Measurements from ENCODE around the gene SRSF3. TPM values are rescaled to one million over a fixed set of nuclear protein-coding genes. Genes with fewer than 3 reads are reported as not detected.
"Not testable (repeated sequence)": the region's sequence is repeated elsewhere in the genome, so short reads cannot be mapped to it uniquely, and the experiment has no call there.

Gene SRSF3
- total and polyA plus RNA-seq, 5 donors: 137 to 185 (median 146) TPM

DNA sequence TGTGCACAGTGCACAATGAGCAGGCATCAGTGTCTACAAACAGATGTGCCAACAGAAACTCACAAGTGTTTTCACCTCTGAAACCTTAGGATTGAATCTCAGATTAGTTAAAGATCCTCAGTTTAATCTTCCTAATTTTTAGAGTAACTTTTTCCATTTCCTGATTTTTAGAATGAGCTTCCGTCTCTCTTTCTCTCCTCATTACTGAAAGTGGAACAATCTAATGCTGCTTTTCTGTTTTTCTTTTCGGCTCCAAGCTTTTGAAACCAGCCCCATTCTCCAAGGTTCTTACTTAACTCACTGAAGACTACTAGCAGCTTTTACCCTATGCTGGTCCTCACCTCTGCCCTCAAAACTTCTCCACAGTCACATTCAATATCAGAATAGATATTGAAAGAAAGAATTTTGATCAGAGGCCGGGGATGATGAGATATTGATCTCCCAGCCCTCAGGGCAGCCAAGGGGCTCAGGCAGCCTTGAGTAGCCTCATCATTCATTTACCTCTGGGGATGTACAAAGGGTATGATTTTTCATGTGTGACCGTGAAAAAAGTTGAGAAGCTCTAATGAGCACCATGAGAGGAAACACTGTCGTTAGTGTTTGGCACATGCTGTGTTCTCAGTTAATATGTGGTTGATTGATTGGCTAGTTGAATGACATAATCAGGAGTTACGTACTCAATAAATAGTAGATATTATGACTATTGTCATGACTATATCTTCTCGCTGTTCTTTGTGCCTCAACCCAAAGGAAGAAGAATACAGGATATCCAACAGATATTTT, 35.0 kb upstream of the SRSF3 start:
- Histone ChIP-seq H3K4me3 (ENCODE audit: low read length) (no peak overlapping the region), H3K9me3 (ENCODE audit: control insufficient read depth, low read length) (no peaks in the 10 kb centered on the region), H3K27ac (ENCODE audit: low read length) (no peak overlapping the region), H3K27me3 (ENCODE audit: control insufficient read depth, insufficient read depth) (no peaks in the 10 kb centered on the region), H3K4me1 (ENCODE audit: control insufficient read depth, insufficient read depth, low read length) (no peaks in the 10 kb centered on the region)
- WGBS: 75% methylated on average over 7 of the region's 7 CpGs
- intact Hi-C loops (cut with DNase I): no loop called here
- ATAC-seq (no peak), DNase-seq (no peak)

- no peaks in the 10 kb centered on the region for H3K27me3 ChIP-seq (ENCODE audit: control insufficient read depth, insufficient read depth)
- no peak overlapping the region for H3K27ac ChIP-seq (ENCODE audit: low read length)
- WGBS: 89% methylated on average over 4 of the region's 4 CpGs
- intact Hi-C loops (cut with DNase I): no loop called here
- no peaks in the 10 kb centered on the region for H3K9me3 ChIP-seq (ENCODE audit: control insufficient read depth, low read length)
- DNase-seq (no peak), ATAC-seq (no peak)
- H3K4me3 ChIP-seq (ENCODE audit: low read length): no peak overlapping the region
- no peaks in the 10 kb centered on the region for H3K4me1 ChIP-seq (ENCODE audit: control insufficient read depth, insufficient read depth, low read length)
Observed at GRCh38 chr6:36560822-36561221, 33.3 kb upstream of the SRSF3 start.

GRCh38 chr6:36563237-36563927, 30.8 kb upstream of the SRSF3 start:
- intact Hi-C loops (cut with DNase I): no loop called here
- DNase-seq: no peak

GRCh38 chr6:36563928-36564284, 30.3 kb upstream of the SRSF3 start:
- no peaks in the 10 kb centered on the region for H3K4me1 ChIP-seq (ENCODE audit: control insufficient read depth, insufficient read depth, low read length)
- no peaks in the 10 kb centered on the region for H3K9me3 ChIP-seq (ENCODE audit: control insufficient read depth, low read length)
- no peak overlapping the region for H3K27ac ChIP-seq (ENCODE audit: low read length)
- 87% methylated on average over 4 of the region's 4 CpGs for WGBS
- no peak for ATAC-seq
- intact Hi-C loops (cut with DNase I): no loop called here
- no peak for DNase-seq
- no peaks in the 10 kb centered on the region for H3K27me3 ChIP-seq (ENCODE audit: control insufficient read depth, insufficient read depth)
- no peak overlapping the region for H3K4me3 ChIP-seq (ENCODE audit: low read length)

More at GRCh38 chr6:36563237-36563927, 30.8 kb upstream of the SRSF3 start:
- no peak for ATAC-seq
- no peak overlapping the region for H3K27ac ChIP-seq (ENCODE audit: low read length)
- H3K4me3 ChIP-seq (ENCODE audit: low read length): no peak overlapping the region
- 59% methylated on average over 3 of the region's 3 CpGs for WGBS
- H3K4me1 ChIP-seq (ENCODE audit: control insufficient read depth, insufficient read depth, low read length): no peaks in the 10 kb centered on the region
- no peaks in the 10 kb centered on the region for H3K27me3 ChIP-seq (ENCODE audit: control insufficient read depth, insufficient read depth)
- H3K9me3 ChIP-seq (ENCODE audit: control insufficient read depth, low read length): no peaks in the 10 kb centered on the region

GRCh38 chr6:36566418-36566905, 27.7 kb upstream of the SRSF3 start:
- H3K9me3 ChIP-seq (ENCODE audit: control insufficient read depth, low read length): no peaks in the 10 kb centered on the region
- no peak overlapping the region for H3K4me3 ChIP-seq (ENCODE audit: low read length)
- no peak overlapping the region for H3K27ac ChIP-seq (ENCODE audit: low read length)
- no peaks in the 10 kb centered on the region for H3K4me1 ChIP-seq (ENCODE audit: control insufficient read depth, insufficient read depth, low read length)
- intact Hi-C loops (cut with DNase I): no loop called here
- no peak for DNase-seq
- no peak for ATAC-seq
- 90% methylated on average over 8 of the region's 8 CpGs for WGBS
- no peaks in the 10 kb centered on the region for H3K27me3 ChIP-seq (ENCODE audit: control insufficient read depth, insufficient read depth)

GRCh38 chr6:36570264-36570663, 23.9 kb upstream of the SRSF3 start:
- ATAC-seq: no peak

GRCh38 chr6:36571122-36572043, 22.8 kb upstream of the SRSF3 start:
- 88% methylated on average over 4 of the region's 4 CpGs for WGBS
- intact Hi-C loops (cut with DNase I): no loop called here
- no peak for DNase-seq
- Histone ChIP-seq H3K4me3 (ENCODE audit: low read length) (no peak overlapping the region), H3K9me3 (ENCODE audit: control insufficient read depth, low read length) (no peaks in the 10 kb centered on the region), H3K27me3 (ENCODE audit: control insufficient read depth, insufficient read depth) (no peaks in the 10 kb centered on the region), H3K4me1 (ENCODE audit: control insufficient read depth, insufficient read depth, low read length) (no peaks in the 10 kb centered on the region), H3K27ac (ENCODE audit: low read length) (no peak overlapping the region)
- no peak for ATAC-seq

More at GRCh38 chr6:36570264-36570663, 23.9 kb upstream of the SRSF3 start:
- no peak for DNase-seq
- no peak overlapping the region for H3K4me3 ChIP-seq (ENCODE audit: low read length)
- H3K4me1 ChIP-seq (ENCODE audit: control insufficient read depth, insufficient read depth, low read length): no peaks in the 10 kb centered on the region
- H3K27ac ChIP-seq (ENCODE audit: low read length): no peak overlapping the region
- 91% methylated on average over 2 of the region's 2 CpGs for WGBS
- intact Hi-C loops (cut with DNase I): no loop called here
- no peaks in the 10 kb centered on the region for H3K27me3 ChIP-seq (ENCODE audit: control insufficient read depth, insufficient read depth)
- no peaks in the 10 kb centered on the region for H3K9me3 ChIP-seq (ENCODE audit: control insufficient read depth, low read length)

- H3K9me3 ChIP-seq (ENCODE audit: control insufficient read depth, low read length); H3K27me3 ChIP-seq (ENCODE audit: control insufficient read depth, insufficient read depth); H3K4me3 ChIP-seq (ENCODE audit: low read length); ATAC-seq; H3K27ac ChIP-seq (ENCODE audit: low read length); intact Hi-C loops (cut with DNase I); DNase-seq; H3K4me1 ChIP-seq (ENCODE audit: control insufficient read depth, insufficient read depth, low read length): not testable (repeated sequence)
- WGBS: 95% methylated on average over 12 of the region's 12 CpGs
Observed at GRCh38 chr6:36572353-36573311, 21.5 kb upstream of the SRSF3 start.

DNA sequence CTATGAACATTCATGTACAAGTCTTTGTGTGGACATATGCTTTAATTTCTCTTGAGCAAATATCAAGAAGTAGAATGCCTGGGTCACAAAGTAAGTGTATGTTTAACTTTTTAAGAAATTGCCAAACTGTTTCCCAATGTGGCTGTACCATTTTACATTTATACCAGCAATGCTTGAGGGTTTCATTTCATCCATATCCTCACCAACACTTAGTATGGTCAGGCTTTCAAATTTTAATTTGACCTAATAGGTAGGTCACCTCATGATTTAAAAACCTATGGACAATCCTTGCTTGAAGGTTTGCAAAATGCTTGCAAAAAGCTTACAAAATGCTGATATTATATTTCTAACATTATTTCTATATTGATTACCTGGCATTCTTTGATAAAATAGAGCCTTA, 19.5 kb upstream of the SRSF3 start:
- DNase-seq (no peak), ATAC-seq (no peak)
- Histone ChIP-seq H3K27ac (ENCODE audit: low read length) (no peak overlapping the region), H3K4me3 (ENCODE audit: low read length) (no peak overlapping the region), H3K9me3 (ENCODE audit: control insufficient read depth, low read length) (no peaks in the 10 kb centered on the region), H3K27me3 (ENCODE audit: control insufficient read depth, insufficient read depth) (no peaks in the 10 kb centered on the region), H3K4me1 (ENCODE audit: control insufficient read depth, insufficient read depth, low read length) (no peaks in the 10 kb centered on the region)
- intact Hi-C loops (cut with DNase I): no loop called here

GRCh38 chr6:36576578-36576977, 17.6 kb upstream of the SRSF3 start:
- no peak overlapping the region for H3K27ac ChIP-seq (ENCODE audit: low read length)
- no peaks in the 10 kb centered on the region for H3K4me1 ChIP-seq (ENCODE audit: control insufficient read depth, insufficient read depth, low read length)
- intact Hi-C loops (cut with DNase I): no loop called here
- DNase-seq (no peak), ATAC-seq (no peak)
- no peaks in the 10 kb centered on the region for H3K27me3 ChIP-seq (ENCODE audit: control insufficient read depth, insufficient read depth)
- no peaks in the 10 kb centered on the region for H3K9me3 ChIP-seq (ENCODE audit: control insufficient read depth, low read length)
- WGBS: 91% methylated on average over 7 of the region's 7 CpGs
- H3K4me3 ChIP-seq (ENCODE audit: low read length): no peak overlapping the region
